Measurements from ENCODE around the gene GALT.

GALT gene

DNA sequence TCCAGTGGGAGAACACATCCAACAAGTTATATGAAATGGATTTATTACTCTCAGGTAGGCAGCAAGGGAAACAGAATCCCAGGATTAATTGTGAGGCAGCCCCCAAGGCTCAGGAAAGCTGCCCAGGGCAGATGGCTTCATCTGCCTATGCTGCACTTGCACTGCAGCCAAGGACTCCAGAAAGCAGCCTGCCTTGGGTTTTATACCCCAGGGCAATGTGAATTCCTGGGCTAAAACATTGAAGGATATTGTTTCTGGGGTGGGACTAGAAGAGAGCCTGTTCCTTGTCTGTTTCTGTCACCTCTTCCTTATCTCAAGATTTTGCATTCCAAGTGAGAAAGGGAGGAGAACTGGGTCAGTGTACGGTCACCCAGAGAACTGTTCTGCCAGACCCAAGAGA is 24.8 kb downstream of the GALT start:
- Mint-ChIP-seq H3K27me3 (ENCODE audit: low read depth) (no peaks in the 10 kb centered on the region), H3K36me3 (ENCODE audit: low read depth) (peaks cover 12% of the 10 kb centered on the region), H3K9me3 (peaks cover 9% of the 10 kb centered on the region), H3K4me3 (no peak overlapping the region), H3K27ac (no peak overlapping the region), H3K4me1 (ENCODE audit: low read depth) (peaks cover 6% of the 10 kb centered on the region)

DNA sequence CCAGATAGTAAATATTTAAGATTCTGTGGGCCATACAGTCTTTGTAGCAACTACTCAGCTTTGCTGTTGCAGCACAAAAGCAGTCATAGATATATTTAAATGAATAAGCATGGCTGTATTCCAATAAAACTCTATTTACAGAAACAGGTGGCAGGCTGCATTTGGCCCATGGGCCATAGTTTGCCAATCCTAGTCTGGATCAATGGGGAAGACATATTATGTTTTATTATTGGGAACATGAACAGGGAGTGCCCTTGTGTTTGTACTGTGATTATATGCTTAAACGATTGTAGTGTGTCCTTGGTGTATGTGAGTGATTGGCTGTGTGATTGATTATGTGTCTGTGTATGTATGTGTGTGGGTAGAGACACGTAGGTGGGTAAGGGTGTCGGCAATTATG is 28.0 kb downstream of the GALT start:
- Mint-ChIP-seq H3K4me3 (no peak overlapping the region), H3K4me1 (ENCODE audit: low read depth) (no peaks in the 10 kb centered on the region), H3K27me3 (ENCODE audit: low read depth) (no peaks in the 10 kb centered on the region), H3K36me3 (ENCODE audit: low read depth) (peaks cover 3% of the 10 kb centered on the region), H3K9me3 (peaks cover 4% of the 10 kb centered on the region), H3K27ac (no peak overlapping the region)

DNA sequence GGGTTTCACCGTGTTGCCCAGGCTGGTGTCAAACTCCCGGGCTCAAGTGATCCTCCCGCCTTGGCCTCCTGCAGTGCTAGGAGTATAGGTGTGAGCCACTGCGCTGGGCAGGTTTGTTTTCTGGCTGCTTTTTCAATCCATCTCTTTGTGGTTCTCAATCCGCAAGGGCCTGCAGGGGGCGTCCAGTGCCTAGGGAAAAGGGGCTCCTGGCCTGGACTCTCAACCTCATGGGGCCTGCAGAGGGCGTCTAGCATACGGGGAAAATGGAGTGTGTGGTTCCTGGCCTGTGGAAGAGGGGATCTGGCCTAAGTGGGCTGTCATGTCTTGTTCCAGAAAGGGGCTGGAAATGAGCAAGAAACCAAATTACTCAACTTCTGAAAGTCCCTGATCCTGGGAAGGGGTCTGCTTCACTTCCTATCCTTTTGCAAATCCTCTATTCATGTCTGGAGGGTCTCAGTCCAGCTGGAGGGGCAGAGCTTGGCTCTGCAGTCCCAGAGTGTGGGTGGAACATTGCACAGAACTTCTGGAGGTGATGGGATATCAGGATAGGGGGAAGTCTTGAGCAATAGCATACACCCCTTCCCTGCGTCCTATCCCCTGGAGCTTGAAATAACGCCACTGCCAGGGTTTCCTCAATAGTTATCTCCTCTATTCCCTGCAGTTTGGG is 28.7 kb downstream of the GALT start:
- Mint-ChIP-seq H3K9me3 (no peaks in the 10 kb centered on the region), H3K4me1 (ENCODE audit: low read depth) (no peaks in the 10 kb centered on the region), H3K4me3 (no peak overlapping the region), H3K36me3 (ENCODE audit: low read depth) (peaks cover 1% of the 10 kb centered on the region), H3K27me3 (ENCODE audit: low read depth) (no peaks in the 10 kb centered on the region), H3K27ac (no peak overlapping the region)

DNA sequence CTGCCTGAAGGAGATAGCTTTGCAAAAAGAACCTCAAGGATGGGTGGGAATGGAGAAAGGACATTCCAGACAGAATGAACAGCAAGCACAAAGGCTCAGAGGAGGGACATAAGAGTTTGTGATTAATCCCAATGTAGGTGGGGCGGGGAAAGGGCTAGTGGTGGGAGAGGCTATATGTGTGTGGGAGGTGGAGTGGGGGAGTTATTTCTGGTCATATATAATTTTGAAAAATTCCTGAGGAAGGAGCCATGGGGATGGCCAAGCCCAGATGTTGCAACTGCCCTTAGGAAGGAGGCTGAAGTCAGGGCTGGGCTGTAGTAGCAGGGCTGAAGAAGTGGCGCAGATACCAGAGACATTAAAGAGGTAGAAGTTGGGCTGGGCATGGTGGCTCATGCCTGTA is 29.4 kb downstream of the GALT start:
- Mint-ChIP-seq H3K4me1 (ENCODE audit: low read depth) (no peaks in the 10 kb centered on the region), H3K9me3 (no peaks in the 10 kb centered on the region), H3K4me3 (no peak overlapping the region), H3K36me3 (ENCODE audit: low read depth) (no peaks in the 10 kb centered on the region), H3K27ac (no peak overlapping the region), H3K27me3 (ENCODE audit: low read depth) (no peaks in the 10 kb centered on the region)

DNA sequence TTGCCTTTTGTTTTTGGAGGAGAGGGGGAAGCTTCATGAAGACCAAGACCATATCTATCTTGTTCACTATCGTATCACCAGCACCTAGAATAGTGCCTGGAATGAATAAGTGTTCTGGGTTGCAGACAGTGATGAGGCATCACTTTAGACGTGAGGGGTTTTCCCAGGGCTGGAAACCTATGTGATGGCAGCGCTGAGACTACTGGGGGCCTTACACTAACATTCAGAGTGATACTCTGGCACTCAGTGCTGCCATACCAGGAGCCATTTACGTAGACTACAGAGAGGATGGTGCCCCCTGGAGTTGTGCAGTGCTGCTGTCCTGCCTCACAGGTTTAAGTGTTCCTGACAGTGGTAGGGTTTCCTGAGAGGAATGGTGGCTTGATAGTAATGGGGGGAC is 37.7 kb downstream of the GALT start:
- Mint-ChIP-seq H3K27ac (no peak overlapping the region), H3K27me3 (ENCODE audit: low read depth) (no peaks in the 10 kb centered on the region)

DNA sequence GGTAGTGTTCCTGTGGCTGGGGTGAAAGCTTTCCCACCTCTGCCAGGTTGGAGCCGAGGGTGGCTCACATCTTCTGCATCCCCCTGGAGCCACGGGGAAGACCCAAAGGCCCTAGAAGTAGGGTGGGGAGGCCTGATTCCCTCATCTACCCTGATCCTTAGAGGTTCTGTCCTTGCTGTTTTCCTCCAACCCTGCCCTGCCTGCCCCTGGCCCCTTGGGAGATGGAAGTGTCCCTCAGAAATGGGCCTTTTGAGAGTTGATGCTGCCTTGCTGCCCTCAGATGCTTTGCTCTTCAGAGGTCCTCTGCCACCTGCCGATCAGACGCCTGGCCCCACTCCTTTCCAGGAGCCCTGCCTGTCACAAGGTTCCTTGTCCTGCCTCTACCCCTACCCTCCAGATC is 38.3 kb downstream of the GALT start:
- Mint-ChIP-seq H3K4me1 (ENCODE audit: low read depth) (no peaks in the 10 kb centered on the region), H3K36me3 (ENCODE audit: low read depth) (no peaks in the 10 kb centered on the region), H3K27me3 (ENCODE audit: low read depth) (no peaks in the 10 kb centered on the region), H3K9me3 (no peaks in the 10 kb centered on the region), H3K4me3 (no peak overlapping the region), H3K27ac (no peak overlapping the region)

More for the DNA sequence above, 37.7 kb downstream of the GALT start:
- Mint-ChIP-seq H3K9me3 (no peaks in the 10 kb centered on the region), H3K4me1 (ENCODE audit: low read depth) (no peaks in the 10 kb centered on the region), H3K4me3 (no peak overlapping the region), H3K36me3 (ENCODE audit: low read depth) (no peaks in the 10 kb centered on the region)

DNA sequence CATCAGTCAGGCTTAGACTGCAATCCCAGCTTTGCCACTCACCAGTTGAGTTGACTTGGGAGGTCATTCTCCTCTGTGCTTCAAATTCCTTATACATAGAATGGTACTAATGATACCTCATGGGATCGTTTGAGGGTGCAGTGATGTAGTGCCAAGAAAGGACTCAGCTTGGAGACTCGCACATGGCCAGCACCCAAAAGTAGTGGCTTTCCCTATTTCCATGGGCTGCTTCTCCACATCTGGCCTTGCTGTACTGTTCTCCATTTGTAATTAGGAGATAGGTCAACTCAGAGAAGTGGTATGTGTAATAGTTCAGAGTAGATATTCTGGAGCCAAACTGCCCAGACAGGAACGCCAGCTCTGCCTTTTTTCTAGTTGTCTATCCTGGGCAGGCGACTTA is 39.1 kb downstream of the GALT start:
- Mint-ChIP-seq H3K9me3 (no peaks in the 10 kb centered on the region), H3K36me3 (ENCODE audit: low read depth) (no peaks in the 10 kb centered on the region), H3K4me3 (no peak overlapping the region), H3K27ac (no peak overlapping the region), H3K4me1 (ENCODE audit: low read depth) (no peaks in the 10 kb centered on the region), H3K27me3 (ENCODE audit: low read depth) (no peaks in the 10 kb centered on the region)

DNA sequence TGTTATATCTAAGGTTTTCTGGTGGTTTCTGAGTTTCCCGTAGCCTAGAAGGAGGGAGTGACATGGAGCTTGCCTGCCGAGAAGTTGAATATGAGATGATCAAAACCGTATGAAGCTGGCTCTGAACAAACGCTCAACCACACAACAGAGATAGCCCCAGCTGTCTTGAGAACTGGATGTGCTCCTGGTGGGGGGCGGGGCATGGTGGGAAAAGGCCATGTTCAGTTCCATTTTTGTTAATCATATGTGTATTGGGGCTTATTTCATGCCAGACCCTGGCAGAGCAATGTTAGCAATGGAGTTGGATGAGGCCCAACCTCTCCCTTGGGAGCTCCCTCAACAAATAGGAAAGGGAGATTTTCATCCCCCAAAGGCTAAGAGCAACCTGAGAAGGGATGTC is 39.8 kb downstream of the GALT start:
- Mint-ChIP-seq H3K27me3 (ENCODE audit: low read depth) (no peaks in the 10 kb centered on the region), H3K27ac (no peak overlapping the region), H3K4me3 (no peak overlapping the region), H3K4me1 (ENCODE audit: low read depth) (no peaks in the 10 kb centered on the region), H3K36me3 (ENCODE audit: low read depth) (no peaks in the 10 kb centered on the region), H3K9me3 (no peaks in the 10 kb centered on the region)

DNA sequence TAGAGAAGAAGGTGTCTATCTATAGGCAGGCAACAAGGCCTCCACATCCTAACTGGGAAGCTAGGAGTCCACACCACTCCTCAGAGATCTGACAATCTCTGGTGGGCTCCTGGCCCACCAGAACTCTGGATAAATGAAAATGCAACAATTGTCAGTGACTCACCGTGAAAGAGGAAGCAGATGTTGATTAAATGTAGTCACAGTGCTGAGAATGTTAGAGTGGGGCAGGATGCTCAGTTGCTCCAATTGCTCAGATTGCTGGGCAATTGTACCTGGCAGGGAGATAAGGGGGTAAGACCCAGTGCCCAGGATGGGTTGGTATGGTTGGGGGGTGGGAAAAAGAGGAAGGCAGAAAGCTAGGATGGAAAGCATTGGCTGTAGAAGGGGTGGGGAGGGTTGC is 40.3 kb downstream of the GALT start:
- Mint-ChIP-seq H3K27ac (no peak overlapping the region), H3K4me3 (no peak overlapping the region), H3K9me3 (no peaks in the 10 kb centered on the region), H3K27me3 (ENCODE audit: low read depth) (no peaks in the 10 kb centered on the region), H3K36me3 (ENCODE audit: low read depth) (no peaks in the 10 kb centered on the region), H3K4me1 (ENCODE audit: low read depth) (no peaks in the 10 kb centered on the region)

DNA sequence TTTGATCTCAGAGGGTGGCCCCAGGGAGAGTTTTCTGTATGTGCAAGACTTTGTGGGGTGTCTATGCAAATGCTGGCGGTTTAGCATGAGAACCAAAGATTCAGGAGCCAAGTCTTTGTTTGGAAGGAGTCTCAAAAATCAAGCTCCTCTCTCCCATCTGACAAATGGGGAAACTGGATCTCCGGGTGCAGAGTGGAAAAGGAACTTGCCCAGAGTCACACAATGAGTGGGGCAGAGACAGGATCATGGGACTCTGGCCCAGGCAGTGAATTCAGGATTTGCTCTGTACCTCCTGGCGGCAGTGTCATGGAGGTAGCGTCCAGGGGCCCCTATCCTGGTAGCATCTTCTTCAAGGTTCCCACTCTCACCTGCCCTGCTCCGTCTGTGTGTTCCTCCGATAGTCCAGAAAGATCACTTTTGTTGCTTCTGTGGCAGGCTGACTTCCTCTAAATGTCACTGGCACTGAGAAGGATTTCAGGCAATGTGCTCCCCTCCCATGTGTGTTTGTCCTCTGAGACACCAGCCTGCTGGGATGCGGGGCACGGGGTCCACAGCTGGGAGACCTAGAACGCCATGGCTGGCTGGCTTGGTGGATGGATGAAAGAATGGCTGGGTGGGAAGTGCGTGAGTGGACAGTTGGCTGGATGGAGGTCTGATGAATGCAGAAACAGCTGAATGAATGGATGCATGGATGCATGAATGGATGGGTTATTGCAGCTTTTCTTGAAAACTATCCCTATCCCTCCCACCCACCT is 41.0 kb downstream of the GALT start:
- no peak overlapping the region for H3K27ac Mint-ChIP-seq
- no peaks in the 10 kb centered on the region for H3K27me3 Mint-ChIP-seq (ENCODE audit: low read depth)
- H3K4me3 Mint-ChIP-seq = no peak overlapping the region
- no peaks in the 10 kb centered on the region for H3K9me3 Mint-ChIP-seq
- no peaks in the 10 kb centered on the region for H3K4me1 Mint-ChIP-seq (ENCODE audit: low read depth)
- H3K36me3 Mint-ChIP-seq (ENCODE audit: low read depth) = no peaks in the 10 kb centered on the region

DNA sequence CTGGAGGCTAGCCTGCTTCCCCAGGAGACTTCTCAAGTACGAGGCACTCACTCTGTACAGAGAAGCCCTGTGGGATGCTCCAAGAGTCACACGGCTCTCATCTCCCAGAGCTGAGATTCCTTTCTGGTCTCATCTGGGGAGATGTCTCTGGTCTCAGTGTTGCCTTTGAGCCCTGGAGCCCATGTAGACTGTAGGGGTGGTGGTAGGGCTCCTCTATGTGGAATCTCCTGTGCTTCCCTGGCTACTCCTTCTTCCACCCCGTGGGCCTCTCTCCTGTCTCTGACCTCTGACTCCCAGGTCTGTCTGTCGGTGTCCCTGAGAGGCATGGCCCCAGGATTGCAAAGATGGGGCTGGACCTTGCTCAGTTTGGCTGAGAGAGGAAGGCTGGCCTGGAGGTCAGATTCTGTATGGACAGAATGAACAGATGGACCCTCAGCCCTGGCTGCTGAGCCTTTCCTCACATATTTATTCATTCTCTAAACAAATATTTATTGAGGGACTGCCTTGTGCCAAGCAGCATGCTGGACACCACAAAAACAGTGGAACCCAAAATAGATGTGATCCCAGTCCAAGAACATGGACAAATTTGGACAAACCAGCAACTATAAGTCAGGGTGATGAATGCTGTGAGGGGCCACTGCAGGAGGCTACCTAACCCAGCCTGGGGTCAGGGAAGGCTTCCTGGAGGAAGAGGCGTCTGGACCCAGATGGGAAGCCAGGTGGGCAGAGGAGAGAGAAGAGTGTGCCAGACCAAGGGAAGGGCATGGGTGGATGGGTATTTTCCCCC is 42.0 kb downstream of the GALT start:
- H3K4me1 Mint-ChIP-seq (ENCODE audit: low read depth) = no peaks in the 10 kb centered on the region
- H3K4me3 Mint-ChIP-seq = no peak overlapping the region
- H3K27me3 Mint-ChIP-seq (ENCODE audit: low read depth) = no peaks in the 10 kb centered on the region
- no peaks in the 10 kb centered on the region for H3K9me3 Mint-ChIP-seq
- H3K36me3 Mint-ChIP-seq (ENCODE audit: low read depth) = no peaks in the 10 kb centered on the region
- H3K27ac Mint-ChIP-seq = no peak overlapping the region

DNA sequence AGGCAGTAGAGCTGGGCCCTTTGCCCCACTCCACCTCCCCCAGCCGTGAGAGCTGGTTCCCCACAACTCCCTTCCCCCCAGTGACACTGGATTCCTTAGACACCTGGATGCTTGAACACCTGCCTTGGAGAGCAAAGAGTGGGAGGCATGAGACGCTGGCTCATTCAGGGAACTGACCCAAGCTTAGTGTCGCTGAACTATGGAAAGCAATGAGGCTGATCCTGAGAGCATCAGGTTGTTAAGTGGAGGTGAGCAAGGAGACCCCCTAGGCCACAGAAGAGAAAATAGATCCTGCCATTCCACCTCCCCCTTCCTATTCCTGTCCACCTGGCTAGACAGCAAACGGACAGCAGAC is 42.6 kb downstream of the GALT start:
- H3K4me1 Mint-ChIP-seq (ENCODE audit: low read depth) = no peaks in the 10 kb centered on the region
- no peaks in the 10 kb centered on the region for H3K9me3 Mint-ChIP-seq
- H3K27me3 Mint-ChIP-seq (ENCODE audit: low read depth) = no peaks in the 10 kb centered on the region
- H3K36me3 Mint-ChIP-seq (ENCODE audit: low read depth) = no peaks in the 10 kb centered on the region
- H3K4me3 Mint-ChIP-seq = no peak overlapping the region
- no peak overlapping the region for H3K27ac Mint-ChIP-seq

DNA sequence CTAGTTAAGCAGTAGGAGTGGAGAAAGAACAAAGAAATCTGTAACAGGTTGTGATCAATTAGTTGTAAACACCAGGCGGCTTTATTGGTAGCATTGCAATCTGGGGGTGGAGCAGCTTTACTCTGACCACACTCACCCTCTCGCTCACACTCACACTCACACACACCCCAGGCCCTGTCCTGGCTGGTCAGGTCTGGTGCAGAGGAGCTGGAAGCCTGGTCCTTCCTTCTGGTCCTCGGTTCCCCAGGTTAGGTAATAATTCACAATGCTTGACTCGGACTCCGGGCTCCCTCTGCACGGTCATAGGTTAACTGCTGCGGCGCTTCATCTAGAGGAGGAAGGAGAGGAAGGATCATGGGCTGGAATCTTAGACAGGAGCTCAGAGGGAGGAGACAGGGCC is 43.0 kb downstream of the GALT start:
- no peaks in the 10 kb centered on the region for H3K36me3 Mint-ChIP-seq (ENCODE audit: low read depth)
- H3K27ac Mint-ChIP-seq = no peak overlapping the region
- H3K9me3 Mint-ChIP-seq = no peaks in the 10 kb centered on the region
- H3K4me3 Mint-ChIP-seq = no peak overlapping the region
- no peaks in the 10 kb centered on the region for H3K27me3 Mint-ChIP-seq (ENCODE audit: low read depth)
- no peaks in the 10 kb centered on the region for H3K4me1 Mint-ChIP-seq (ENCODE audit: low read depth)

DNA sequence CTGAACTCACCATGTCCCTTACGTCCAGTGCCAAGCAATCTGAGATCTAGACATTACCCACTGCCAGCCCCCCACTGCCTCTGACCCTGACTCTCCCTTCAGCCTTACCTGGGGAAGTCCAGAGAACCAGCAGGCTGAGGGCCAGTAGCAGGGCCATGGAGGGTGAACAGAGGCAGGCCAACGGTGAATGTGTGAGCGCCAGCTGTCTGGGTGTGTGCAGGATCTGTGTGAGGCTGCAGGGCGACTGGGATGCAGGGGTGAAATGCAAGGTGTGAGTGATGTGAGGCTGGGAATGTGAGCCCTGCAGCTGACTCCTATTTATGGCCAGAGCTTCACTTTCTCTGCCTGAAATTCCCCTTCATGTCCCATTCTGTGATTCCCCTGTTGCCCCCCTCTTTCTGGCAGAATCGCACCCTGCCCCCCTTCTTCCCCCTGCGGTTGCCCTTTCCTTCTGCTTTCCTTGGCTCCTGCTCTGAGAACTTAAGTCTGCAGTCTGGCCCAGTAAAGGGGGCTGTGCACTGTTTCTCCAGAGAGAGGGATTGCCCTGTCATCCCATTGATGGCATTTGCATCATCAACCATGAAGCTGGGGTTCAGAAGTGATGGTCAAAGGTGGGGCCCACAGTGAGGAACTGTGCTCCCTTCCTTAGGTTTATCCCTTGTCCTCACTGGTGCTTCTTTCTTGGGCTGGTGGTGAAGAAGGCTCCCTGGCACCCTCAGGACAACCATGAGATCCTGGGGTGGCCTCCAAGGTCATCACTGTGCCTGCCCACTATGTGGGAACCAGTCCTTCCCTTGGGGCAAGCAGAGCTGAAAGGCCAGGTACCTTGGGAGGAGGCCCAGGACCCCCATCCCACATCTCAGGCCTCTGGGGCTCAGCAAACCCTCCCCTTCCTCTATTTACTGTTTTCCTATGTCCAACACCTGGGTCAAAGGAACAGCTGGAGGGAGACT is 44.8 kb downstream of the GALT start, which contains the start of gene CCL19:
Gene CCL19 (minus strand): TSS at position 294 of the 953 bp plus-strand sequence. CDS start 137 bp downstream, at position 157.
- no peaks in the 10 kb centered on the region for H3K4me1 Mint-ChIP-seq (ENCODE audit: low read depth)
- H3K9me3 Mint-ChIP-seq = no peaks in the 10 kb centered on the region
- H3K36me3 Mint-ChIP-seq (ENCODE audit: low read depth) = no peaks in the 10 kb centered on the region
- no peaks in the 10 kb centered on the region for H3K27me3 Mint-ChIP-seq (ENCODE audit: low read depth)
- H3K4me3 Mint-ChIP-seq = no peak within 1 kb of the TSS
- no peak within 1 kb of the TSS for H3K27ac Mint-ChIP-seq

Measured in T-helper 1 cell treated with Interleukin-12 subunit alpha and Interleukin-12 subunit beta and Interleukin-4 antibody, amounts not matched to agents 30 μg/mL and 1 μg/mL, for 36 hours (primary cell).